GM12875 (cell line): ENCODE results near the gene PIAS4.

Experiments used
- H3K4me3 ChIP-seq: one replicate; pipeline ENCODE4 v1.5.1; 2011; ENCODE audit warnings: low read depth, low read length, control low read depth
- TF ChIP-seq, protein P1 (sequence below): IDR thresholded peaks from 2 replicates; pipeline ENCODE4 v1.5.1; 2011; ENCODE audit warnings: low read depth, mild to moderate bottlenecking, control low read depth, inconsistent platforms, low read length, moderate library complexity, borderline replicate concordance; ENCODE audit not compliant: insufficient read depth

Gene PIAS4

DNA sequence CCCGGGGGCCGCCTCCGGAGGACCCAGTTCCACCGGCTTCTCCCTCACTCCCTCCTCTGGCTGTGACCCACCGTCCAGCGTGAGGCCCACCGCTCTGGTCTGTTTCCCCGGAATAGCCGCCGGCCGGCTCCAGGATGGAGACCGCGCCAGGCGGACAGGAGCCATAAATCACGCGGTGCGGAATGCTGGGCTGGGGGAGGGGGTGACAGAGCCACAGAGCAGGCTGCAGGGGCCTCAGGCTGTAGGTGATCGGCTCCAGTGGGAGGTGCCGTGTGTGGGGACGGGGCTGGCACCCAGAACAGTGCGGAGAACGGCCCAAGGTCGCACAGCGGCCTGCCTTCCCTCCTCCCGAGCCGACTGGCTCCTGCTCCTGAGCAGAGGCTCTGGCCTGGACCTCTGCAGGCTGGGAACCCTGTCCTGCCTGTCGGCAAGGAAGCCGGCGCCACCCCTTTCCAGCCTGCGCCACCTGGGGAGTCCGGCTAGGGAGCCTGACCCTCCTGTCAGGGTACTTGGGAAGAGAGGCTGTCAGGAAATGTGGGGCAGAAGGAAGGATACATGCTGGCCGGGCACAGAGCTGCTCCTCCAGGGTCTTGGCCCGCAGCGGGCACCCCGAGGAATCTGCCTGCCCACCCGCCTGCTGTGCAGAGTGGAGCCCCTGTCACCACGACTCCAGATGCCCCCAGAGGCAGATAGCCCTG lies 8.3 kb downstream of the PIAS4 start:
- H3K4me3 ChIP-seq: no peak overlapping the region
- TF ChIP-seq, protein P1, sequence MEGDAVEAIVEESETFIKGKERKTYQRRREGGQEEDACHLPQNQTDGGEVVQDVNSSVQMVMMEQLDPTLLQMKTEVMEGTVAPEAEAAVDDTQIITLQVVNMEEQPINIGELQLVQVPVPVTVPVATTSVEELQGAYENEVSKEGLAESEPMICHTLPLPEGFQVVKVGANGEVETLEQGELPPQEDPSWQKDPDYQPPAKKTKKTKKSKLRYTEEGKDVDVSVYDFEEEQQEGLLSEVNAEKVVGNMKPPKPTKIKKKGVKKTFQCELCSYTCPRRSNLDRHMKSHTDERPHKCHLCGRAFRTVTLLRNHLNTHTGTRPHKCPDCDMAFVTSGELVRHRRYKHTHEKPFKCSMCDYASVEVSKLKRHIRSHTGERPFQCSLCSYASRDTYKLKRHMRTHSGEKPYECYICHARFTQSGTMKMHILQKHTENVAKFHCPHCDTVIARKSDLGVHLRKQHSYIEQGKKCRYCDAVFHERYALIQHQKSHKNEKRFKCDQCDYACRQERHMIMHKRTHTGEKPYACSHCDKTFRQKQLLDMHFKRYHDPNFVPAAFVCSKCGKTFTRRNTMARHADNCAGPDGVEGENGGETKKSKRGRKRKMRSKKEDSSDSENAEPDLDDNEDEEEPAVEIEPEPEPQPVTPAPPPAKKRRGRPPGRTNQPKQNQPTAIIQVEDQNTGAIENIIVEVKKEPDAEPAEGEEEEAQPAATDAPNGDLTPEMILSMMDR: no peak

DNA sequence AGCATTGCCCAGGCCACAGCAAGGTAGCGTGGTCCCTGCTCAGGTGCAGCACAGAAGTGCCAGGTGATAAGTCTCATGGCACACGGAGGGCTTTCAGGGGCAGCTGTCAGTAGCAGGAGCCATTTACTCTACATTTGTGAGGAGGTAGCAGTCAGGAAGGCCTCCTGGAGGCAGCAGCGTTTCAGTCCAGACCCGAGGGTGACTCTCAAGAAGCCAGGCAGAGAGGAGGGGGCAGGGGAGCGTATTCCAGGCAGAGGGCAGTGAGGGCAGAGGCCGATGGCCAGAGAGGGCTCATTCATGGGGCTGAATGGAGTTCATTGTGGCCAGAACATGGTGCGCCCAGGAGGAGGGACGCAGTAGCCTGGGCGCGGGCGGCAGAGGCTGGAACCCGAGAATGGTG lies 8.9 kb downstream of the PIAS4 start:
- TF ChIP-seq, protein P1: no peak
- no peak overlapping the region for H3K4me3 ChIP-seq

DNA sequence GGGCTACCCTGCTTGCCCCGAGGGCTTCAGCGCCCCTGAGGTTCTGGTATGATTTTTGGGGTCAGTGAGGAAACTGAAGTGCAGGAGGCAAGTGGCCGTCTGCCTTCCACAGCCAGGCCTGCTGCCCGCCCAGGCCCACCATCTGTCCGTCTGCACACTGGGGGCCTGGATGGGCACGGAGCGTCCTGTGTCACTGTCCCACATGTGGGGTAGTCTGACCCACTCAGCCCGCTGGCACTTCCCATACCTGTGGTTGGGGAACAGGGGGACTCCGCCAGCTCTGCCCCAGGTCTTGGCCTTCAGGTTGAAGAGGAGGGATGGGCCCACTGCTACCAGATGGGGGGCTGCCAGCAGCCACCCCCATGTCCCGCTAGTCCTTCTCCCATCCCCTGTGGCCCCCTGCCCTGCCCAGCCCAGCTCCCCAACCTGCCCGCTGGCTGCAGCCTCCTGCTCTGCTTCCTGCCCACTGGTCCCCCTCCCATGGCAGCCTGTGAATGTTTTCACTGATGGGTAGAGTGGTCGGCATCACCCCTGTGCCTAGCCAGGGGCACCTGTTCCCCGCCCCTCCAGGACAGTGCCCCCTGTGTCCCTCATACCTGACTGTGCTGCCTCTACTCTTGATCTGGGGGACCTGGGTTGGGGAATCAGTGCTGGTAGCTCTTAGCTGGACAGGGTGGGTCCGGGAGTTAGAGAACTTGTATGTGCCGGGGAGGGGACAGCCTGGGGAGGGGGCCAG lies 9.5 kb downstream of the PIAS4 start:
- no peak overlapping the region for H3K4me3 ChIP-seq
- TF ChIP-seq, protein P1: no peak

DNA sequence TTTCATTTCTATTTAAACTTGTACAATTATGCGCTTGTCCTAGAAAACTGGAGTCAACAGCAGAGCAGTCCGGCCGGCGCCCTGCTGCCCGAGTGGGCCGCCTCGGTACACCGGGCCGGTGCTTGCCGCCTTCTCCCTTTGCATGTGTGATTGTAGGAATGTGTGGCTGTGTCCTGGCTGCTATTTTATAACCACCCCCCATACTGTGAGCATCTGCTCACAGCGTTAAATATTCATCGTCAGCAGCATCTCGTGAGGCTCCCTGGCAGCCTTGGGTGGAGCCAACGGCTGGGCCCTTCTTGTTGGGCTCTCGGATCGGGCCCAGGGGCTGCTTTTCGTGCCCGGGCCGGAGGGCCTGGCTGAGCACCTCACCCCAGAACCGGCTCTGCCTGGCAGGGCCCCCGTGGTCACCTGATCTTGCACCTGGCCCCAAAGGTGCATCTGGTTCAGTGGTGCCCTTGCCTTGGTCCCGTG lies 10.6 kb downstream of the PIAS4 start:
- H3K4me3 ChIP-seq: no peak overlapping the region
- TF ChIP-seq, protein P1: no peak

DNA sequence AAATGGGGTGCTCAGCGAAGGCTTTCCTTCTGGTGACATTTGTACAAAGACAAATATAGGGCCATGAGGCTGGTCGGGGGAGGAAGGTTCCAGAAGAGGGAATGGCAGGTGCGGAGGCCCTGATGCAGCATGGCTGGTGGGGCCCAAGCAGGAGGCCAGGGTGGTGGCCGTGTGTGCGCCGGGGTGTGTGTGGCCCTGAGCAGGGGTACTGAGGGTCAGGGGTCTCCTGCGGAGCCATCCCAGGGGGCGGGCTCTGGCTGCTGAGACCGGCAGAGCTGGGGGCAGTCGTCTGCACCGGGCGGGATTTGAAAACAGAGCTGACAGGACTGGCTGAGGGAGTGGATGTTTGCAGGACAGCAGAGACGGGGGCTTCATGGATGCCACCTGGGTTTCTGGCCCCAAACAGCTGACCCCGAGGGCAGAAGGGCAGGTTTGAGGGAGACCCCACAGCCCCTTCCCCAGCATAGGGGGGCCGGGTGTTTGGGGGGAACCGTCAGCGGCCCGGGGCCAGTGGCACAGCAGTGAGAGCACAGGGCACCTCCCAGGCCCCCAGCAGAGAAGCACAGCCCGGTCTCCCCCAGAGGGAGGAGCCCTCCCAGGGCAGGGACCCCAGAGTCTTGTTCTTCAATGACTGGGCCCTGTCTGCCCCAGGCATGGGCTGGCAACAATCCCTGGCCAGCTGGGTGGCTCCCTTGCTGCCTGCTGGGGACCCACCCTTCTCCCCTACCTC lies 11.4 kb downstream of the PIAS4 start:
- TF ChIP-seq, protein P1: no peak
- no peak overlapping the region for H3K4me3 ChIP-seq

DNA sequence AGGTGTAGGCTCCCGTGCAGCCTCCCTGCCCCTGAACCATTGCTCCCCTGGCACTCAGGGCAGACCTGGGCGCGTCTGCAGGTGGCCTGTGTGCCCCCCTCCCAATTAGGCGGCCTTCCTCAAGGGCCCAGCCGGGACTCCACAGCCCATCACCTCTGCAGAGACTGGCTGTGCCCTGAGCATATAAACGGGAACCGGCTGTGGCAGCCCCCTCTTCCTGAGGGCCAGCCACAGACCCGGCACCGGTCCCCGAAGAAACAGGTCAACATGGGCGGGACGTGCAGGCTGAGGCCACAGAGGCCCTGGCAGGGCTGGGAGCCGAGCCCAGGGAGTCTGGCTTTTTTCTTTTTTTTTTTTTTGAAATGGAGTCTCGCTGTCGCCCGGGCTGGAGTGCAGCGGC lies 12.0 kb downstream of the PIAS4 start:
- TF ChIP-seq, protein P1: no peak
- no peak overlapping the region for H3K4me3 ChIP-seq
